Measurements from ENCODE around the gene MFAP2. TPM values are rescaled to one million over a fixed set of nuclear protein-coding genes. Genes with fewer than 3 reads are reported as not detected.
"Not testable (repeated sequence)": the region's sequence is repeated elsewhere in the genome, so short reads cannot be mapped to it uniquely, and the experiment has no call there.

Gene MFAP2
- total RNA-seq, 1 experiment from 2014 or later, result 27.2 TPM

- BruUV-seq (replicated peaks), result no TSS peak
- CTCF ChIA-PET, result no interaction called here
- H3K4me3 ChIP-seq (ENCODE audit: low read depth, low read length, poor library complexity, severe bottlenecking), result no peak overlapping the region
Measured at GRCh38 chr1:16938351-16939321, 41.8 kb downstream of the MFAP2 start.

DNA sequence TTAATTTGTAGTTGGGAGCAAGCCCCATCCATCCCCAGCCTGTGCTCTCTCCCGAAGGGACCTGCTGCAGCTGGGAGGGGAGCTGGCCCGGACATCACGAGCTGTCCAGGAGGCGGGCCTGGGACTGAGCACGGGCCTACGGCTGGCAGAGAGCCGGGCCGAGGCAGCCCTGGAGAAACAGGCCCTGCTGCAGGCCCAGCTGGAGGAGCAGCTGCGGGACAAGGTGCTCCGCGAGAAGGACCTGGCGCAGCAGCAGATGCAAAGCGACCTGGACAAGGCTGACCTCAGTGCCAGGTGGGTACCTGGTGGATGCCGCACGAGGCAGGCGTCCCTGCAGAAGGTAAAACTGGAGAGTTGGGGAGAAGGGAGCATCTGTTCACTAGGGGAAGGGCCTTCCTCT is 43.8 kb downstream of the MFAP2 start:
- H3K27me3 ChIP-seq (replicated peaks; ENCODE audit: insufficient read depth, low read depth, low read length, poor library complexity); intact Hi-C loops (cut with micrococcal nuclease; ENCODE audit: unreplicated experiment); H3K36me3 ChIP-seq (ENCODE audit: insufficient read depth, low read length, poor library complexity, severe bottlenecking); CTCF ChIA-PET; DNase-seq (ENCODE audit: low spot score); H3K9me3 ChIP-seq (ENCODE audit: low read depth, low read length, poor library complexity, severe bottlenecking); BruUV-seq (replicated peaks); H3K4me1 ChIP-seq (ENCODE audit: insufficient read depth, low read length, poor library complexity, severe bottlenecking); H3K4me3 ChIP-seq (ENCODE audit: low read depth, low read length, poor library complexity, severe bottlenecking); POLR2A ChIA-PET (ENCODE audit: low non-redundant PET); H3K27ac ChIP-seq (ENCODE audit: low read depth, low read length, poor library complexity, severe bottlenecking): not testable (repeated sequence)

More at GRCh38 chr1:16938351-16939321, 41.8 kb downstream of the MFAP2 start:
- DNase-seq (ENCODE audit: low spot score), result no peak
- POLR2A ChIA-PET (ENCODE audit: low non-redundant PET), result no interaction called here
- Histone ChIP-seq H3K27ac (ENCODE audit: low read depth, low read length, poor library complexity, severe bottlenecking) (no peak overlapping the region), H3K4me1 (ENCODE audit: insufficient read depth, low read length, poor library complexity, severe bottlenecking) (no peaks in the 10 kb centered on the region), H3K36me3 (ENCODE audit: insufficient read depth, low read length, poor library complexity, severe bottlenecking) (peaks cover 2% of the 10 kb centered on the region), H3K9me3 (ENCODE audit: low read depth, low read length, poor library complexity, severe bottlenecking) (no peaks in the 10 kb centered on the region), H3K27me3 (replicated peaks; ENCODE audit: insufficient read depth, low read depth, low read length, poor library complexity) (no peaks in the 10 kb centered on the region)
- intact Hi-C loops (cut with micrococcal nuclease; ENCODE audit: unreplicated experiment), result no loop called here
- no peak for TF ChIP-seq EZH2 (IDR thresholded peaks at IDR 0.05; ENCODE audit: borderline replicate concordance, low read depth, low read length, poor library complexity, severe bottlenecking)
- TF ChIP-seq, protein P1, sequence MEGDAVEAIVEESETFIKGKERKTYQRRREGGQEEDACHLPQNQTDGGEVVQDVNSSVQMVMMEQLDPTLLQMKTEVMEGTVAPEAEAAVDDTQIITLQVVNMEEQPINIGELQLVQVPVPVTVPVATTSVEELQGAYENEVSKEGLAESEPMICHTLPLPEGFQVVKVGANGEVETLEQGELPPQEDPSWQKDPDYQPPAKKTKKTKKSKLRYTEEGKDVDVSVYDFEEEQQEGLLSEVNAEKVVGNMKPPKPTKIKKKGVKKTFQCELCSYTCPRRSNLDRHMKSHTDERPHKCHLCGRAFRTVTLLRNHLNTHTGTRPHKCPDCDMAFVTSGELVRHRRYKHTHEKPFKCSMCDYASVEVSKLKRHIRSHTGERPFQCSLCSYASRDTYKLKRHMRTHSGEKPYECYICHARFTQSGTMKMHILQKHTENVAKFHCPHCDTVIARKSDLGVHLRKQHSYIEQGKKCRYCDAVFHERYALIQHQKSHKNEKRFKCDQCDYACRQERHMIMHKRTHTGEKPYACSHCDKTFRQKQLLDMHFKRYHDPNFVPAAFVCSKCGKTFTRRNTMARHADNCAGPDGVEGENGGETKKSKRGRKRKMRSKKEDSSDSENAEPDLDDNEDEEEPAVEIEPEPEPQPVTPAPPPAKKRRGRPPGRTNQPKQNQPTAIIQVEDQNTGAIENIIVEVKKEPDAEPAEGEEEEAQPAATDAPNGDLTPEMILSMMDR (conservative IDR thresholded peaks at IDR 0.05; ENCODE audit: low read depth, low read length), result no peak

- H3K27ac ChIP-seq (ENCODE audit: low read depth, low read length, poor library complexity, severe bottlenecking); BruUV-seq (replicated peaks); H3K9me3 ChIP-seq (ENCODE audit: low read depth, low read length, poor library complexity, severe bottlenecking); H3K4me3 ChIP-seq (ENCODE audit: low read depth, low read length, poor library complexity, severe bottlenecking); DNase-seq (ENCODE audit: low spot score); H3K4me1 ChIP-seq (ENCODE audit: insufficient read depth, low read length, poor library complexity, severe bottlenecking); POLR2A ChIA-PET (ENCODE audit: low non-redundant PET); H3K36me3 ChIP-seq (ENCODE audit: insufficient read depth, low read length, poor library complexity, severe bottlenecking); intact Hi-C loops (cut with micrococcal nuclease; ENCODE audit: unreplicated experiment); H3K27me3 ChIP-seq (replicated peaks; ENCODE audit: insufficient read depth, low read depth, low read length, poor library complexity): not testable (repeated sequence)
- CTCF ChIA-PET, result interaction anchor here (0.7 kb wide), 1 partner anchor 666 kb away, joined by 4 read pairs; no protein-coding TSS in a partner anchor
Measured at GRCh38 chr1:16933945-16934344, 46.5 kb downstream of the MFAP2 start.

DNA sequence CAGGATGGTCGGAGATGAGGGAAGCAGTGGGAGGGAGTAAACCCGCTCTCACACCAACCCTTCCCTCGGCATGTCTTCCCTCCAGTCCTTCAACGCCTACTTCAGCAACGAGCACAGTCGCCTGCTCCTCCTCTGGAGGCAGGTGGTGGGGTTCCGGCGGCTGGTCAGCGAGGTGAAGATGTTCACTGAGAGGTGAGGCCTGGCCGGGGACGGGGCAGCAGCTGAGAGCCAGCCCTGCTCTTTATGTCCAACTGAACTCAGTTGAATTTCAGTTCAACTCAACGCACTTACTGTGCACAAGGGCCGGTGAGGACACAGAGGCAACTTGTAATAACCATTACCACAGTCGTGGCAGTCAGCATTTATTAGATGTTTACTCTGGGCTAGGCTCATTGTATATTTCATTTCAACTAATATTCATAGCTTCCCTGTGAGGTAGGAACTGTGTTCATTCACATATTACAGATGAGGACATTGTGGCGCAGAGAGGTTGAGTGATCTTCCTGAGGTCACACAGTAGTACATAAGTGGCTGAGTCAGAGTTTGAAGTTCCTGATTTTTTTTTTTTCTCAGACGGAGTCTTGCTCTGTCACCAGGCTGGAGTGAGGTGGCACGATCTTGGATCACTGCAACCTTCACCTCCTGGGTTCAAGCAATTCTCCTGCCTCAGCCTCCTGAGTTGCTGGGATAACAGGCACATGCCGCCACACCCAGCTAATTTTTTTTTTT is 49.0 kb downstream of the MFAP2 start:
- H3K4me3 ChIP-seq (ENCODE audit: low read depth, low read length, poor library complexity, severe bottlenecking); H3K27ac ChIP-seq (ENCODE audit: low read depth, low read length, poor library complexity, severe bottlenecking); DNase-seq (ENCODE audit: low spot score); intact Hi-C loops (cut with micrococcal nuclease; ENCODE audit: unreplicated experiment); POLR2A ChIA-PET (ENCODE audit: low non-redundant PET); CTCF ChIA-PET; BruUV-seq (replicated peaks); H3K4me1 ChIP-seq (ENCODE audit: insufficient read depth, low read length, poor library complexity, severe bottlenecking); H3K9me3 ChIP-seq (ENCODE audit: low read depth, low read length, poor library complexity, severe bottlenecking); H3K27me3 ChIP-seq (replicated peaks; ENCODE audit: insufficient read depth, low read depth, low read length, poor library complexity); H3K36me3 ChIP-seq (ENCODE audit: insufficient read depth, low read length, poor library complexity, severe bottlenecking): not testable (repeated sequence)

- CTCF ChIA-PET; DNase-seq (ENCODE audit: low spot score): not testable (repeated sequence)
Measured at GRCh38 chr1:16929146-16930041, 51.0 kb downstream of the MFAP2 start.

More at GRCh38 chr1:16929146-16930041, 51.0 kb downstream of the MFAP2 start:
- BruUV-seq (replicated peaks); POLR2A ChIA-PET (ENCODE audit: low non-redundant PET); H3K4me1 ChIP-seq (ENCODE audit: insufficient read depth, low read length, poor library complexity, severe bottlenecking); H3K36me3 ChIP-seq (ENCODE audit: insufficient read depth, low read length, poor library complexity, severe bottlenecking); H3K27me3 ChIP-seq (replicated peaks; ENCODE audit: insufficient read depth, low read depth, low read length, poor library complexity); intact Hi-C loops (cut with micrococcal nuclease; ENCODE audit: unreplicated experiment); H3K9me3 ChIP-seq (ENCODE audit: low read depth, low read length, poor library complexity, severe bottlenecking); H3K27ac ChIP-seq (ENCODE audit: low read depth, low read length, poor library complexity, severe bottlenecking); H3K4me3 ChIP-seq (ENCODE audit: low read depth, low read length, poor library complexity, severe bottlenecking): not testable (repeated sequence)

Measured in A673 (cell line).